ENCODE measurements around the gene AVPR1A.
"Not testable (repeated sequence)": the region's sequence is repeated elsewhere in the genome, so short reads cannot be mapped to it uniquely, and the experiment has no call there.

Gene AVPR1A

GRCh38 chr12:63150713-63151622 is at the start of gene AVPR1A:
TSS of gene AVPR1A (minus strand) at chr12:63151201. CDS start at chr12:63150836, 365 bp downstream.
- DNase-seq (ENCODE audit: low read depth in 2 of 2): no peak

DNA sequence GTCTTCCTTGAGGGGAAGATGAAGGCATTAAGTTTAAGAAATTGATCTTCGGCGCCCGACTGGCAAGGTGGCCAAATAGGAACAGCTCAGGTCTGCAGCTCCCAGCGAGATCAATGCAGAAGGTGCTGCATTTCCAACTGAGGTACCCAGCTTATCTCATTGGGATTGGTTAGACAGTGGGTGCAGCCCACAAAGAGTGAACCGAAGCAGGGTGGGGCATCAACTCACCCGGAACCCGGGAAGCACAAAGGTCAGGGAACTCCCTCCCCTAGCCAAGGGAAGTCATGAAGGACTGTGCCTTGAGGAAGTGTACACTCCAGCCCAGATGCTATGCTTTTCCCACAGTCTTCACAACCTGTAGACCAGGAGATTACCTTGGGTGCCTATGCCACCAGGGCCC is 45.2 kb upstream of the AVPR1A start:
- DNase-seq (ENCODE audit: low read depth in 2 of 2): no peak

DNA sequence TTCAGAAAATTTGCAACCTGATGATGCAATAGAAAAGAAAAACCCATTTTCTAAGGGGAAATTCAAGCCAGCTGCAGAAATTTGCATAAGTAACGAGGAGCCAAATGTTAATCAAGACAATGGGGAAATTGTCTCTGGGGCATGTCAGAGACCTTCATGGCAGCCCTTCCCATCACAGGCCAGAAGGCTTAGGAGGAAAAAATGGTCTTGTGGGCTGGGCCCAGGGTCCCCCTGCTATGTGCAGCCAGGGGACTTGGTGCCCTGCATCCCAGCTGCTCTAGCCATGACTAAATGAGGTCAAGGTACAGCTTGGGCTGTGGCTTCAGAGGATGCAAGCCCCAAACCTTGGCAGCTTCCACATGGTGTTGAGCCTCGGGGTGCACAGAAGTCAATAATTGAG is 28.2 kb upstream of the AVPR1A start:
- DNase-seq (ENCODE audit: low read depth in 2 of 2): no peak

GRCh38 chr12:63170321-63170720 is 19.3 kb upstream of the AVPR1A start:
- no peak for DNase-seq (ENCODE audit: low read depth in 2 of 2)

- DNase-seq (ENCODE audit: low read depth in 2 of 2): not testable (repeated sequence)
These were observed 16.7 kb upstream of the AVPR1A start for GRCh38 chr12:63167741-63168140.

DNA sequence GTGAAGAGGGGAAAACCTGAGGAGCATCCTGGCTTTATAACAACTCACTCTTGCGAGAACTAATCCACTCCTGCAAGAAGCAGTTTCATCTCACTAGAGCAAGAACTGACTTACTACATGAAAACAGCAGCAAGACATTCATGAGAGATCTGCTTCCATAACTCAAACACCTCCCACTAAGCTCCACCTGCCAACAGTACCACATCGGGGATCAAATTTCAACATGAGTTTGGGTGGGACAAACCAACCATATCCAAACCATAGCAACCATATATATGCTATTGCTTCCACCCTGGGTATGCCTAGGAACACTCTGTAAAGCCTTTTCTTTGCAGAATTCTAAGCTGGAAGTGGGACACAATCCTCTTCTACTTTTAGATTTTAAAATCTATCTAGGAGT is 13.9 kb upstream of the AVPR1A start:
- no peak for DNase-seq (ENCODE audit: low read depth in 2 of 2)

DNA sequence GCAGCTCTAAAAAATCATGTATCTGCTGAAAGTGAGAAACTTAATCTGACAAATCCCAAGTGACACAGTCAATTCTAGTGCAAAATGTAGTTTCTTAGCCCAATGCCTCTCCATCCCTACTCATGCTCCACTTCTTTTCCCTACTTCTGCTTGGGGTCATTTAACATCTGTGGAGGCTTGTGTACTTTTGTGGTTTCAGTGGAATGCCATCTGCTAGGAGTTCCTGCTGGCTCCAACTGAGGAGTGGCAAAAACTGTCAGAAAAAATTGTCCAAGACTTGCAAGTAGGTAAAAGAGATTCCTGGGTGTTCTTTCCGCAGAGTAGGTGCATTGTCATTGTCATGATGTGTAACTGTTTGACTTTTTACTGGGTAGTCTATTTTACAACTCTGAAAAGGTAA is 12.5 kb upstream of the AVPR1A start:
- DNase-seq (ENCODE audit: low read depth in 2 of 2): no peak

GRCh38 chr12:63155375-63155774 is 4.4 kb upstream of the AVPR1A start:
- DNase-seq (ENCODE audit: low read depth in 2 of 2): no peak

- DNase-seq (ENCODE audit: low read depth in 2 of 2): no peak
These were observed 3.6 kb upstream of the AVPR1A start for GRCh38 chr12:63154560-63154959.

DNA sequence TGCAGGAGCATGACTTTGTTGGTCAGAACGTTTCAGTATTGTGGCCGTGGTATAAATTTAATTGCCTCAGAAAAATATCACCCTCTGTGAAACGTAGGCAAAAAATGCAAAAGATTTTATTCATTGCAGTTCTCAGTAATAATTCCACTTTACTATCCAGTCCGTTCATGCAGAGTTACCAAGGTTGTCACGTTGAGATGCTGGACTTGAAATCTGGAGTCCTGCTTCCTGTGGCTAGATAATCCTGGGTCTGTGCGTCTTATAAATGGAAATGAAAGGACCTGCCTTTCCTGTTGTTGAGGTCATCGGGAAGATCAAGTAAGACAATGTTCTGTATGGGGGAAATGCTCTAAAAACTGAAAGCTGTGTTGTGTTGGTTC is 1.3 kb upstream of the AVPR1A start:
- DNase-seq (ENCODE audit: low read depth in 2 of 2): no peak

GRCh38 chr12:63151623-63152320 is 771 bp upstream of the AVPR1A start:
- DNase-seq (ENCODE audit: low read depth in 2 of 2): no peak

GRCh38 chr12:63149909-63150712 is 890 bp downstream of the AVPR1A start:
- DNase-seq (ENCODE audit: low read depth in 2 of 2): no peak

DNA sequence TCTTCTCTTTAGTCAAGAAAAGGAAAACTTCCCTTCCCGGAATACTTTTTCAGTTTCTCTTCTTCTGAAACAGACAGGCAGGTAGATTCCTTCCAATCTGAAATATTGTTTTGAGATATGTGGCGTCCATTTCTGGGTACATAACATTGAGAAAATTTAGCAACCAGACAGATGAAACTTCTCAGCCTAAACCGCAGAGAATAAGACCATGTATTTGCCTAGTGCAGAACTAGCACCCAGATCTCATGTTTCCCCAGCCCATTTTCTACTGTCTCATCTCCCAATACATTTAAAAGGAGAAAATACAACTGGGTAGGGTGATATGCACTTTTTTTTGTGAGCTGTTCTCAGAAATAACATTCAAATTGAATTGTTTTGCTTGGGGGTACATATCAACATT is 6.4 kb downstream of the AVPR1A start:
- DNase-seq (ENCODE audit: low read depth in 2 of 2): no peak

GRCh38 chr12:63138488-63138887 is 12.5 kb downstream of the AVPR1A start:
- no peak for DNase-seq (ENCODE audit: low read depth in 2 of 2)

GRCh38 chr12:63133981-63134380 is 17.0 kb downstream of the AVPR1A start:
- DNase-seq (ENCODE audit: low read depth in 2 of 2): no peak

GRCh38 chr12:63132201-63132600 is 18.8 kb downstream of the AVPR1A start:
- no peak for DNase-seq (ENCODE audit: low read depth in 2 of 2)

DNA sequence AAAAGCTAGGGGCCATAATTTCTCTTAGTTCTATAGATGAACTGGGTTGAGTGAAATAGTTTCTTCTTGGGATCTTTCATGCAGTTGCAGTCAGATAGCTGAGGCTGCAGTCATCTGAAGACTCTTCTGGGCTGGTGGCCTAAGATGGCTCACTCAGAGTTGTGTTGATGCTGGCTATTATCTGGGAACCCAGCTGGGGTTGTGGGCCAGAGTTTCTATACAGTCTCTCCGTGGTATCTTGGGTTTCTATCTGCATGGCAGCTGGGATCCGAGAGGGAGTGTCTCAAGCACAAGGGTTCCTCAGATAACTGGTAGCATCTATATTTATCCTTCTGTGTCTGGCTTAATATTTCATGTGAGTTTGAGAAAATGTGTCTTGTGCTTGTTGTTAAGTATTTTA is 21.1 kb downstream of the AVPR1A start:
- no peak for DNase-seq (ENCODE audit: low read depth in 2 of 2)

GRCh38 chr12:63124778-63125177 is 26.2 kb downstream of the AVPR1A start:
- no peak for DNase-seq (ENCODE audit: low read depth in 2 of 2)

- DNase-seq (ENCODE audit: low read depth in 2 of 2): no peak
These were observed 47.4 kb downstream of the AVPR1A start for GRCh38 chr12:63103494-63104131.

- no peak for DNase-seq (ENCODE audit: low read depth in 2 of 2)
These were observed 49.1 kb downstream of the AVPR1A start for GRCh38 chr12:63101920-63102319.

DNA sequence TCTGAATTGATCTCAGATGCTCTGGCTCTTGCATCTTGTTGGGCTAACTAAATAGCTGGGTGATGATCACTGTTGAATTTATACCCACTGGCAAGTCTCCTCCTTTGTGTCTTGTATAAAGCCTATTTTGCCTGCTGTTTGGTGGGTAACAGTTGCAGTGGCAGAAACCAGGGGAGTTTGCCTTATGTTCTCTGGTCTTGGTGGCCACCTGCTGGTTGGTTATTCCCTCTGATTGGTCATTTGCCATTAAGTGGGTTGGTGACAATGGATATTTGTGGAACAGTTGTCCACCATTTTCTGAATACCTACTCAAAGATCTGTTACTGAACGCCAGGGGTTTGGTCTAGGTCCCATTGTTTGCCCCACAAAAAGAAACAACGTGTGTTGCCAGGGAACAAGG is 52.1 kb downstream of the AVPR1A start:
- DNase-seq (ENCODE audit: low read depth in 2 of 2): no peak
